ENCODE data around the gene MEIS3. TPM values are rescaled to one million over a fixed set of nuclear protein-coding genes. Genes with fewer than 3 reads are reported as not detected.
A peak's percentile ranks its signal among the peaks of the same experiment; 100 is the strongest.

Gene MEIS3
- total and polyA plus RNA-seq, 9 of the 15 experiments (the other 6 are each of a cell fraction or from before 2014, with no cell fraction given) = 0.06 to 0.80 (median 0.25) TPM; not detected in 1

DNA sequence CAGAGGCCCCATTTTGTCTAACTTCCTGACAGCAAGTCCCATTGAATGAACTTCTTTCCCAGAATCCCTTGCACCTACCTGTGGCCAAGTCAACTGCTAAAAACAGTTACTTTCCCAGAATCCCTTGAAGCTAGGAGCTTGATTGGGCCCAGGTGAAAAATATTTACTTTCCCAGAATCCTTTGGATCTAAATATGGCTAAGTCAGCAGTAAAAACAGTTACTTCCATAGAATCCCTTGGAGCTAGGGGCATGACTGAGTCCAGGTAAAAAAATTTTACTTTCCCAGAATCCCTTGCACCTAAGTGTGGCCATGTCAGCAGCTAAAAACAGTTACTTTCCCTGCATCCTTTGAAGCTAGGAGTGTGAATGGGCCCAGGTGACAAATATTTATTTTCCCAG, 13.2 kb upstream of the MEIS3 start (continued):
- TF ChIP-seq, protein P1, sequence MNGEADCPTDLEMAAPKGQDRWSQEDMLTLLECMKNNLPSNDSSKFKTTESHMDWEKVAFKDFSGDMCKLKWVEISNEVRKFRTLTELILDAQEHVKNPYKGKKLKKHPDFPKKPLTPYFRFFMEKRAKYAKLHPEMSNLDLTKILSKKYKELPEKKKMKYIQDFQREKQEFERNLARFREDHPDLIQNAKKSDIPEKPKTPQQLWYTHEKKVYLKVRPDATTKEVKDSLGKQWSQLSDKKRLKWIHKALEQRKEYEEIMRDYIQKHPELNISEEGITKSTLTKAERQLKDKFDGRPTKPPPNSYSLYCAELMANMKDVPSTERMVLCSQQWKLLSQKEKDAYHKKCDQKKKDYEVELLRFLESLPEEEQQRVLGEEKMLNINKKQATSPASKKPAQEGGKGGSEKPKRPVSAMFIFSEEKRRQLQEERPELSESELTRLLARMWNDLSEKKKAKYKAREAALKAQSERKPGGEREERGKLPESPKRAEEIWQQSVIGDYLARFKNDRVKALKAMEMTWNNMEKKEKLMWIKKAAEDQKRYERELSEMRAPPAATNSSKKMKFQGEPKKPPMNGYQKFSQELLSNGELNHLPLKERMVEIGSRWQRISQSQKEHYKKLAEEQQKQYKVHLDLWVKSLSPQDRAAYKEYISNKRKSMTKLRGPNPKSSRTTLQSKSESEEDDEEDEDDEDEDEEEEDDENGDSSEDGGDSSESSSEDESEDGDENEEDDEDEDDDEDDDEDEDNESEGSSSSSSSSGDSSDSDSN (IDR thresholded peaks at IDR 0.05; ENCODE audit: borderline replicate concordance in 1 of 2, low read depth in 2 of 2, low read length in 2 of 2) = no peak
- TF ChIP-seq ZNF551 (CRISPR knock-in tag; IDR thresholded peaks at IDR 0.05) (no peak), ZNF197 (CRISPR knock-in tag; IDR thresholded peaks at IDR 0.05; ENCODE audit: low read depth) (no peak), SOX6 (IDR thresholded peaks at IDR 0.05) (no peak), MAFK (IDR thresholded peaks at IDR 0.05; ENCODE audit: low read length) (0 out of 2 replicates have a peak, but pooled peaks have one; percentile 15), TEAD4 (IDR thresholded peaks at IDR 0.05; ENCODE audit: low read length) (no peak), TEAD4 (CRISPR knock-in tag; IDR thresholded peaks at IDR 0.05; ENCODE audit: borderline replicate concordance) (no peak), ZNF174 (CRISPR knock-in tag; IDR thresholded peaks at IDR 0.05) (no peak), CCAR2 (IDR thresholded peaks at IDR 0.05; ENCODE audit: low read depth, low read length) (no peak), RAD51 (IDR thresholded peaks at IDR 0.05; ENCODE audit: borderline replicate concordance, low read depth) (no peak), SRF (CRISPR knock-in tag; IDR thresholded peaks at IDR 0.05) (no peak), ATF7 (IDR thresholded peaks at IDR 0.05) (no peak), MTA1 (IDR thresholded peaks at IDR 0.05; ENCODE audit: borderline replicate concordance) (no peak), ATF1 (CRISPR knock-in tag; IDR thresholded peaks at IDR 0.05) (no peak), ATF1 (tag; IDR thresholded peaks at IDR 0.05) (no peak), ARID3A (IDR thresholded peaks at IDR 0.05; ENCODE audit: borderline replicate concordance, low read depth, low read length) (no peak)
